ENCODE measurements around the gene KCNQ1.

The KCNQ1 gene

GRCh38 chr11:2769409-2770095 is 324.7 kb downstream of the KCNQ1 start:
- Histone ChIP-seq H3K4me3 (replicated peaks; ENCODE audit: low read depth, low read length) (no peak overlapping the region), H3K36me3 (ENCODE audit: control insufficient read depth, insufficient read depth, low read length) (no peaks in the 10 kb centered on the region), H3K27me3 (replicated peaks; ENCODE audit: control insufficient read depth, insufficient read depth, low read length) (peaks cover 3% of the 10 kb centered on the region; the same call in 1 of the 2 replicates)
- TF ChIP-seq, protein P1, sequence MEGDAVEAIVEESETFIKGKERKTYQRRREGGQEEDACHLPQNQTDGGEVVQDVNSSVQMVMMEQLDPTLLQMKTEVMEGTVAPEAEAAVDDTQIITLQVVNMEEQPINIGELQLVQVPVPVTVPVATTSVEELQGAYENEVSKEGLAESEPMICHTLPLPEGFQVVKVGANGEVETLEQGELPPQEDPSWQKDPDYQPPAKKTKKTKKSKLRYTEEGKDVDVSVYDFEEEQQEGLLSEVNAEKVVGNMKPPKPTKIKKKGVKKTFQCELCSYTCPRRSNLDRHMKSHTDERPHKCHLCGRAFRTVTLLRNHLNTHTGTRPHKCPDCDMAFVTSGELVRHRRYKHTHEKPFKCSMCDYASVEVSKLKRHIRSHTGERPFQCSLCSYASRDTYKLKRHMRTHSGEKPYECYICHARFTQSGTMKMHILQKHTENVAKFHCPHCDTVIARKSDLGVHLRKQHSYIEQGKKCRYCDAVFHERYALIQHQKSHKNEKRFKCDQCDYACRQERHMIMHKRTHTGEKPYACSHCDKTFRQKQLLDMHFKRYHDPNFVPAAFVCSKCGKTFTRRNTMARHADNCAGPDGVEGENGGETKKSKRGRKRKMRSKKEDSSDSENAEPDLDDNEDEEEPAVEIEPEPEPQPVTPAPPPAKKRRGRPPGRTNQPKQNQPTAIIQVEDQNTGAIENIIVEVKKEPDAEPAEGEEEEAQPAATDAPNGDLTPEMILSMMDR (IDR thresholded peaks at IDR 0.05; ENCODE audit: insufficient read depth, low read length, poor library complexity, severe bottlenecking) = no peak
- DNase-seq (ENCODE audit: extremely low read depth, insufficient read length) = no peak

DNA sequence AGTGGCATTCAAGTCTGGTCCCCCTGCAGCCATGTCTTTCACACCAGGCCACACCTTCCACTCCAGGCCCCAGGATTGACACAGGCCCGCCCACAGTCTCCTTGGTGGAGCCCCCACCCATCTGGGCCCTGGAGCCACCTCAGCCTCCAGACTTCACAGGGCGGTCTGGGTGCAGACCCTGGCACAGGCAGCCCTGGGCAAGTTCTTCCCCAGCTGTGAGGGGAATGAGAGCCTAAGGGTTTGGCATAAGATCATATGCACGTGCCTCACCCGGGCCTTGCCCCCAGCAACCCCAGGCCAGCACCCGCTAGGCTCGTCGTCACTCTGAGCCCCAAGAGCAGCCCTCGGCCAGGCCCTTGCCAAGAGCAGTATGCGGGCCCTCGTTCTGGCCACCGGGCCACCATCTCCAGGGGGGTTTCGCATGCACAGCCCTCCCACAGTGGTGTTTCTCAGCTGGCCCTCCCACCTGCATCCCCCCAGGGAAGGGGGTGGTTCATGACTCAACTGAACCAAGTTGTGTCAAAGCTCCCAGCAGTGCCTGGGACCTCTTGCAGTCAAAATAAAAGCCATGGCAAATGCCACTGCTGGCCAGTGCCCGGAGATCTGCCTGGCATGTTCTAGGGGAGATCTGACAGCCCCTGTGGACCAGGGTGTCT is 325.4 kb downstream of the KCNQ1 start:
- H3K27me3 ChIP-seq (replicated peaks; ENCODE audit: control insufficient read depth, insufficient read depth, low read length) = peaks cover 3% of the 10 kb centered on the region; the same call in 1 of the 2 replicates
- no peak for DNase-seq (ENCODE audit: extremely low read depth, insufficient read length)
- no peak overlapping the region for H3K4me3 ChIP-seq (replicated peaks; ENCODE audit: low read depth, low read length)
- no peaks in the 10 kb centered on the region for H3K36me3 ChIP-seq (ENCODE audit: control insufficient read depth, insufficient read depth, low read length)
- TF ChIP-seq, protein P1 (IDR thresholded peaks at IDR 0.05; ENCODE audit: insufficient read depth, low read length, poor library complexity, severe bottlenecking) = no peak

DNA sequence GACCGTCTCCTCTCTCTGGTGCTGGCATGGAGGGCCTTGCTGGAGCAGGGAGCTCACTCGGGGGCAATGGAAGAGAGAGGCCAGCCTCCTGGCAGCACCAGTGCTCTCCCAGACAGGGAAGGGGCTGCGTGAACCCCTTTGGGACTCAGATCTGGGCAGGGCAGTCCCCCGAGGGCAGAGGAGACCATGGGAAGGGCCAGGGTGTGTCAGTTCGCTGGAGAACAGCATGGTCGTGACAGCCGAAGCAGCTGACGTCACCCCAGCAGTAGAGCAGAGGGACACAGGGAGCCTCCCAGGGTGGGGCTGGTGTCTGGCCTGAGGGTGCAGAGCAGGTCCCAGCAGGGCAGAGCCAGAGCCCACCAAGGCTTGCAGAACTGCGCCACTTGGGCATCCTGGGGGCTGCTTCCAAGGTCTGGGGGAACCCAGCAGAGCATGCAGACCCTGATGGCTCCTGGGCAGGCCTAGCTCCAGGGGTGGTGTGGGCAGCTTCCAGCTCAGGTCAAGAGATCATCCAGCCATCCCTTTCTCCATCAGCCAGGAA is 326.0 kb downstream of the KCNQ1 start:
- no peak for DNase-seq (ENCODE audit: extremely low read depth, insufficient read length)
- Histone ChIP-seq H3K27me3 (replicated peaks; ENCODE audit: control insufficient read depth, insufficient read depth, low read length) (peaks cover 3% of the 10 kb centered on the region; the same call in 1 of the 2 replicates), H3K36me3 (ENCODE audit: control insufficient read depth, insufficient read depth, low read length) (no peaks in the 10 kb centered on the region), H3K4me3 (replicated peaks; ENCODE audit: low read depth, low read length) (no peak overlapping the region)
- TF ChIP-seq, protein P1 (IDR thresholded peaks at IDR 0.05; ENCODE audit: insufficient read depth, low read length, poor library complexity, severe bottlenecking) = no peak

DNA sequence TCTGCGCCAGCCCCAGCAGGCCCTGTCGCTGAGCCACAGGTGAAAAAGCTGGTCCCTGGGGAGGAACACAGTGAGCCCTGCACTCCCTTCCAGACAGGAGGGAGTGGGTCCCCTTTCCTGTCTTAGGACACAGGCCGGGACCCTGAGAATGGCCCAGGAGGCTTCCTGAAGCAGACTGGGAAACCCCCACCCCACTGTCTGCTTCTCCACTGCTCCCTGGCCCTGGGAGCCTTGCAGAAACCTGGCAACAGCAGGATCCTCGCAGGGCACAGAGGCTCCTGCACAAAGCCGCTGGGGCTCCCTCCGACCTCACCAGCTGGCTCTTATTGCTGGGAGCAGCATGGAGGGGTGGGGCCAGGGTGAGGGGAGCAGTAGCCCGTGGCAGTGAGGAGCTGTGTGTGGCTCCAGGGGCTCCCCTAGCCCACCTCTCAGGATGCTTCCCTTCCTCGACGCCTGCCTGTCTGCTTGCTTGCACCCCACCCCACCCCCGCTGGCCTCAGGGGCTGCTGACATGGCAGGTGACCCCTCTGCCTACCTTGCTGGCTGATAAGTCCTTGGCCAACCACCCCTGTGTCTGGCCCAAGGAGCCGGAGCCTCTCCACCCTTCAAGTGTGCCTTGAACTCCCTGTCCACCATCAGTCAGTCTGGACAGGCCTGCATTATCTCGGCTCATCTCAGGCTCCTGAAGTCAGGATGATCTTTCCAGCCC is 327.1 kb downstream of the KCNQ1 start:
- peaks cover 3% of the 10 kb centered on the region; the same call in 1 of the 2 replicates for H3K27me3 ChIP-seq (replicated peaks; ENCODE audit: control insufficient read depth, insufficient read depth, low read length)
- TF ChIP-seq, protein P1 (IDR thresholded peaks at IDR 0.05; ENCODE audit: insufficient read depth, low read length, poor library complexity, severe bottlenecking) = no peak
- DNase-seq (ENCODE audit: extremely low read depth, insufficient read length) = no peak

GRCh38 chr11:2772544-2773031 is 327.8 kb downstream of the KCNQ1 start:
- TF ChIP-seq, protein P1 (IDR thresholded peaks at IDR 0.05; ENCODE audit: insufficient read depth, low read length, poor library complexity, severe bottlenecking) = no peak

More for the DNA sequence above, 327.1 kb downstream of the KCNQ1 start:
- no peak overlapping the region for H3K4me3 ChIP-seq (replicated peaks; ENCODE audit: low read depth, low read length)
- no peaks in the 10 kb centered on the region for H3K36me3 ChIP-seq (ENCODE audit: control insufficient read depth, insufficient read depth, low read length)

More at GRCh38 chr11:2772544-2773031, 327.8 kb downstream of the KCNQ1 start:
- H3K36me3 ChIP-seq (ENCODE audit: control insufficient read depth, insufficient read depth, low read length) = no peaks in the 10 kb centered on the region
- peaks cover 3% of the 10 kb centered on the region; the same call in 1 of the 2 replicates for H3K27me3 ChIP-seq (replicated peaks; ENCODE audit: control insufficient read depth, insufficient read depth, low read length)
- DNase-seq (ENCODE audit: extremely low read depth, insufficient read length) = no peak
- H3K4me3 ChIP-seq (replicated peaks; ENCODE audit: low read depth, low read length) = no peak overlapping the region

All from GM06990 (cell line).